Gastroesophageal sphincter (tissue), 4 donors: ENCODE data around the gene CFAP77. TPM values are rescaled to one million over a fixed set of nuclear protein-coding genes. Genes with fewer than 3 reads are reported as not detected.

ENCODE experiments used
- ATAC-seq: fragments of 150-250 bp; one replicate; pipeline ENCODE4 v1.9.1; 2016; ENCODE audit warnings: mild to moderate bottlenecking, moderate library complexity
- H3K27ac ChIP-seq, 4 donors: fragments of 200-600 bp; sonication (generic) in 3 of 4; 1 replicate in 3 of 4; 2 replicates in 1 of 4; pipeline ENCODE4 v1.5.1; 2016 to 2019
- H3K27me3 ChIP-seq: fragments of 200-600 bp; sonication (generic); one replicate; pipeline ENCODE4 v1.5.1; 2019
- H3K36me3 ChIP-seq, 2 donors: fragments of 200-600 bp; sonication (generic); one replicate each; pipeline ENCODE4 v1.5.1; 2019; ENCODE audit warnings: control low read depth in 1 of 2
- H3K4me1 ChIP-seq, 3 donors: fragments of 200-600 bp; sonication (generic); 1 replicate in 2 of 3; 2 replicates in 1 of 3; pipeline ENCODE4 v1.5.1; 2016 to 2019; ENCODE audit warnings: control low read depth in 2 of 3
- H3K4me3 ChIP-seq, 2 donors: fragments of 200-600 bp; sonication (generic); one replicate each; pipeline ENCODE4 v1.5.1; 2019; ENCODE audit warnings: mild to moderate bottlenecking in 1 of 2, moderate library complexity in 1 of 2
- H3K9me3 ChIP-seq, 3 donors: fragments of 200-600 bp; sonication (generic); one replicate each; pipeline ENCODE4 v1.5.1; 2017 to 2019; ENCODE audit warnings: control low read depth in 2 of 3
- CTCF ChIP-seq, 4 experiments: fragments of 200-600 bp in 2 of 4; fragments of 450-650 bp in 2 of 4; sonication (generic) in 1 of 4; IDR thresholded peaks; one replicate each; pipeline ENCODE4 v1.5.1; 2017 to 2019; ENCODE audit warnings: antibody characterized with exemption in 4 of 4, mild to moderate bottlenecking in 2 of 4, moderate library complexity in 2 of 4
- EP300 ChIP-seq: sonication (generic); formaldehyde crosslinking; IDR thresholded peaks from one replicate; pipeline ENCODE4 v1.6.1; 2017; ENCODE audit warnings: antibody characterized with exemption, mild to moderate bottlenecking
- POLR2A ChIP-seq, 2 donors: fragments of 450-650 bp; IDR thresholded peaks; one replicate each; pipeline ENCODE4 v1.6.1; 2017; ENCODE audit warnings: antibody characterized with exemption in 2 of 2, mild to moderate bottlenecking in 2 of 2, moderate library complexity in 1 of 2
- POLR2AphosphoS5 ChIP-seq: sonication (generic); formaldehyde crosslinking; IDR thresholded peaks from one replicate; pipeline ENCODE4 v1.6.1; 2017; ENCODE audit warnings: antibody characterized with exemption
- WGBS, 2 donors: methylation state at CpG; one replicate each; pipeline ENCODE4 v1.1.5; 2018; ENCODE audit warnings: low coverage in 1 of 2; 5-methylcytosine and 5-hydroxymethylcytosine counted together
- total RNA-seq, 4 donors: library from RNA; depleted of rRNA; stranded (reverse); fragments of >200 nt; gene quantifications; one replicate each; pipeline ENCODE4 v1.1.0, GENCODE V29; 2016

CFAP77 gene
- total RNA-seq, 4 donors from 2014 or later, result not detected

GRCh38 chr9:132519033-132519432 is 109.0 kb downstream of the CFAP77 start:
- no peaks in the 10 kb centered on the region for H3K4me1 ChIP-seq
- 90% methylated on average over 1 of the region's 2 CpGs; no CpG with 5 or more reads in 1 of the 2 donors for WGBS, 2 donors
- H3K36me3 ChIP-seq, result no peaks in the 10 kb centered on the region
- no peaks in the 10 kb centered on the region for H3K9me3 ChIP-seq
- H3K4me3 ChIP-seq, result no peak overlapping the region
- peaks cover 85% of the 10 kb centered on the region for H3K27me3 ChIP-seq
- H3K27ac ChIP-seq, result no peak overlapping the region
- TF ChIP-seq POLR2A (IDR thresholded peaks at IDR 0.05) (no peak), POLR2AphosphoS5 (no peak), CTCF (IDR thresholded peaks at IDR 0.05) (no peak), EP300 (no peak)
- no peak for ATAC-seq

- H3K36me3 ChIP-seq, result no peaks in the 10 kb centered on the region
- H3K27me3 ChIP-seq, result peaks cover 72% of the 10 kb centered on the region
- no peak for ATAC-seq
- TF ChIP-seq CTCF (IDR thresholded peaks at IDR 0.05) (no peak), POLR2A (IDR thresholded peaks at IDR 0.05) (no peak), POLR2AphosphoS5 (no peak), EP300 (no peak)
- H3K4me3 ChIP-seq, result no peak overlapping the region
- WGBS, 2 donors, result 0 to 29% methylated on average over 1 of the region's 5 CpGs
- H3K27ac ChIP-seq, result no peak overlapping the region
- no peaks in the 10 kb centered on the region for H3K9me3 ChIP-seq
- H3K4me1 ChIP-seq, result no peaks in the 10 kb centered on the region
These were observed 110.6 kb downstream of the CFAP77 start for GRCh38 chr9:132520612-132521011.

GRCh38 chr9:132525308-132526023 is 115.5 kb downstream of the CFAP77 start:
- no peaks in the 10 kb centered on the region for H3K9me3 ChIP-seq
- 69 to 92% methylated on average over 3 to 5 of the region's 5 CpGs for WGBS, 2 donors
- H3K4me1 ChIP-seq, result no peaks in the 10 kb centered on the region
- H3K27ac ChIP-seq, result no peak overlapping the region
- no peak for TF ChIP-seq POLR2AphosphoS5
- no peak for TF ChIP-seq CTCF (IDR thresholded peaks at IDR 0.05)
- TF ChIP-seq POLR2A (IDR thresholded peaks at IDR 0.05), result no peak
- TF ChIP-seq EP300, result no peak
- H3K36me3 ChIP-seq, result no peaks in the 10 kb centered on the region
- no peak for ATAC-seq
- H3K4me3 ChIP-seq, result no peak overlapping the region
- peaks cover 49% of the 10 kb centered on the region for H3K27me3 ChIP-seq

GRCh38 chr9:132531195-132531594 is 121.2 kb downstream of the CFAP77 start:
- TF ChIP-seq POLR2AphosphoS5, result no peak
- TF ChIP-seq EP300, result no peak
- 21 to 40% methylated on average over 3 to 5 of the region's 13 CpGs for WGBS, 2 donors

GRCh38 chr9:132531710-132532570 is 121.9 kb downstream of the CFAP77 start:
- TF ChIP-seq CTCF (IDR thresholded peaks at IDR 0.05) (no peak), POLR2AphosphoS5 (no peak), POLR2A (IDR thresholded peaks at IDR 0.05) (no peak), EP300 (no peak)

More at GRCh38 chr9:132531195-132531594, 121.2 kb downstream of the CFAP77 start:
- Histone ChIP-seq H3K4me1 (no peaks in the 10 kb centered on the region), H3K27me3 (peaks cover 67% of the 10 kb centered on the region), H3K36me3 (no peaks in the 10 kb centered on the region), H3K27ac (no peak overlapping the region), H3K9me3 (peaks cover 0 to 16% (median 0%) of the 10 kb centered on the region in 3 donors), H3K4me3 (no peak overlapping the region)
- ATAC-seq, result no peak

More at GRCh38 chr9:132531710-132532570, 121.9 kb downstream of the CFAP77 start:
- Histone ChIP-seq H3K9me3 (peaks cover 0 to 24% (median 0%) of the 10 kb centered on the region in 3 donors), H3K36me3 (no peaks in the 10 kb centered on the region), H3K4me1 (no peaks in the 10 kb centered on the region), H3K27ac (no peak overlapping the region), H3K27me3 (peaks cover 74% of the 10 kb centered on the region), H3K4me3 (no peak overlapping the region)
- WGBS, 2 donors, result 69 to 77% methylated on average over 6 to 11 of the region's 25 CpGs
- ATAC-seq, result no peak
